Measurements from ENCODE around the gene POLG.

GRCh38 chr15:89362203-89363101, 27.8 kb upstream of the POLG start:
- TF ChIP-seq CTCF (IDR thresholded peaks at IDR 0.05) (no peak), POLR2A (IDR thresholded peaks at IDR 0.05) (no peak)

Measured in stomach (tissue), 4 donors.